ENCODE results near the gene SLC2A11.

SLC2A11 gene

GRCh38 chr22:23831781-23832180 lies 25.9 kb upstream of the SLC2A11 start:
- Histone ChIP-seq H2AK5ac (ENCODE audit: low read length) (no peak overlapping the region), H4K91ac (ENCODE audit: low read depth, low read length) (no peak overlapping the region), H3K4me2 (ENCODE audit: low read length) (no peak overlapping the region), H3K9me3 (ENCODE audit: insufficient read depth, low read depth, low read length) (peaks cover 3% of the 10 kb centered on the region), H2BK12ac (ENCODE audit: low read length) (no peak overlapping the region), H2BK120ac (ENCODE audit: insufficient read depth, low read length, poor library complexity) (no peak overlapping the region), H3K23ac (ENCODE audit: low read length) (no peak overlapping the region), H2AFZ (ENCODE audit: insufficient read depth, low read length, poor library complexity) (no peak overlapping the region), H3K4ac (ENCODE audit: low read depth, low read length) (no peak overlapping the region), H3K79me1 (ENCODE audit: low read length) (peaks cover 2% of the 10 kb centered on the region), H3K27me3 (ENCODE audit: insufficient read depth, low read length) (no peaks in the 10 kb centered on the region), H3K9ac (ENCODE audit: low read length) (no peak overlapping the region), H3K14ac (ENCODE audit: low read length) (no peak overlapping the region), H3K27ac (ENCODE audit: low read depth, low read length) (no peak overlapping the region), H3K18ac (ENCODE audit: low read length) (no peak overlapping the region), H3K4me3 (ENCODE audit: low read depth, low read length) (no peak overlapping the region), H2BK5ac (ENCODE audit: low read depth, low read length, poor library complexity) (no peak overlapping the region), H3K79me2 (ENCODE audit: control insufficient read depth, insufficient read depth, low read length, poor library complexity) (no peaks in the 10 kb centered on the region), H3K36me3 (ENCODE audit: control insufficient read depth in 1 of 2, insufficient read depth in 2 of 2, low read length in 2 of 2) (peaks cover 71 to 79% of the 10 kb centered on the region in 2 experiments), H4K12ac (ENCODE audit: low read depth, low read length) (no peak overlapping the region), H3K4me1 (ENCODE audit: control insufficient read depth in 1 of 2, insufficient read depth in 2 of 2, low read length in 2 of 2) (peaks cover 3% of the 10 kb centered on the region in 2 experiments), H4K8ac (ENCODE audit: low read depth, low read length) (no peak overlapping the region)
- DNase-seq: no peak
- no CpG with 5 or more reads among the region's 10 CpGs for WGBS (ENCODE audit: extremely low coverage, insufficient coverage, insufficient read length)

DNA sequence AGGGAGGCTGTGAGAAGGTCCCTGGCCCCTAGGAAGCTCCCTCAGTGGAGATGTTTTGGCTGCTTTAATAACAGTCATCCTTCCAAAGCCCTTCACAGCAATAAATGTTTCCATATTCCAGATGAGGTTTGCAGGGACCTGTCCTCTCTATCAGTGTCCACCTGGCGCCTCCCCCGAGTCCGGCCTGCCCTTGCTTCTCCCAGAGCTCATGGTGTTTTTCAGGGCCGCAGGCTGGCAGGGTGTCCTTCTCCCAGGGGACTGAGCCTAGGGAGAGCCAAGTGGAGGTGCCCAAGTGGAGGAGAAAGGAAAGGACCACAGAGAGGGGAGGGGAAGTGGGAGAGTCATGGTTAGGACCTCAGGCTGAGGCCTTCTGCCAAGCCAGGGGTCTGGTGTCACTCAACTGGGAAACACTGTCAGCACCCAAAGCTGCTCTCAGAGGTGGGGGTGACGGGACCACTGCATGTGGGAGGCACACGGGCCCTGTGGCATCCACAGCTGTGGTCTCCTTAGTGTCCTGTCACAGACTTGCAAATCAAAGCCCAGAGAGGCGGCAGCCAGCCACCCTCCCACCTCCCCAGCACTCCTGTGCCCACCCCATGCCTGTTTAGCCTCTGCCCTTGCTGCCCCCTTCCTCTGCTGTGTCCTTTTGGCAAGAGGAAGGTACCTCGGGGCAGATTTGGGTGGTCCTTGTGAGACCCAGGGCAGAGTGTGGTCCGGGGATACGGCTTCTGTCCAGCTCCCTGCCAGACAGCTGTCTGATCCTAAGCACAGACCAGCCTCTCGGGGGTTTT lies 25.3 kb upstream of the SLC2A11 start:
- no CpG with 5 or more reads among the region's 11 CpGs for WGBS (ENCODE audit: extremely low coverage, insufficient coverage, insufficient read length)
- H3K4ac ChIP-seq (ENCODE audit: low read depth, low read length): no peak overlapping the region
- no peaks in the 10 kb centered on the region for H3K27me3 ChIP-seq (ENCODE audit: insufficient read depth, low read length)
- no peak overlapping the region for H4K91ac ChIP-seq (ENCODE audit: low read depth, low read length)
- no peak overlapping the region for H3K18ac ChIP-seq (ENCODE audit: low read length)
- H2BK12ac ChIP-seq (ENCODE audit: low read length): no peak overlapping the region
- no peak overlapping the region for H2BK120ac ChIP-seq (ENCODE audit: insufficient read depth, low read length, poor library complexity)
- no peak overlapping the region for H4K8ac ChIP-seq (ENCODE audit: low read depth, low read length)
- no peak overlapping the region for H3K9ac ChIP-seq (ENCODE audit: low read length)
- H3K9me3 ChIP-seq (ENCODE audit: insufficient read depth, low read depth, low read length): peaks cover 3% of the 10 kb centered on the region
- no peak overlapping the region for H3K27ac ChIP-seq (ENCODE audit: low read depth, low read length)
- no peak overlapping the region for H2AFZ ChIP-seq (ENCODE audit: insufficient read depth, low read length, poor library complexity)
- H3K79me2 ChIP-seq (ENCODE audit: control insufficient read depth, insufficient read depth, low read length, poor library complexity): no peaks in the 10 kb centered on the region
- no peak overlapping the region for H2BK5ac ChIP-seq (ENCODE audit: low read depth, low read length, poor library complexity)
- DNase-seq: no peak
- H3K4me3 ChIP-seq (ENCODE audit: low read depth, low read length): no peak overlapping the region
- H3K14ac ChIP-seq (ENCODE audit: low read length): no peak overlapping the region
- H3K79me1 ChIP-seq (ENCODE audit: low read length): no peaks in the 10 kb centered on the region
- no peak overlapping the region for H3K23ac ChIP-seq (ENCODE audit: low read length)
- H3K4me1 ChIP-seq (ENCODE audit: control insufficient read depth in 1 of 2, insufficient read depth in 2 of 2, low read length in 2 of 2): no peaks in the 10 kb centered on the region
- H2AK5ac ChIP-seq (ENCODE audit: low read length): no peak overlapping the region
- H3K36me3 ChIP-seq (ENCODE audit: control insufficient read depth in 1 of 2, insufficient read depth in 2 of 2, low read length in 2 of 2): peaks cover 65 to 73% of the 10 kb centered on the region in 2 experiments
- H4K12ac ChIP-seq (ENCODE audit: low read depth, low read length): no peak overlapping the region
- H3K4me2 ChIP-seq (ENCODE audit: low read length): no peak overlapping the region

- no peak overlapping the region for H3K14ac ChIP-seq (ENCODE audit: low read length)
- H3K4me3 ChIP-seq (ENCODE audit: low read depth, low read length): no peak overlapping the region
- no peak overlapping the region for H4K8ac ChIP-seq (ENCODE audit: low read depth, low read length)
- no peak for DNase-seq
- no peak overlapping the region for H2BK5ac ChIP-seq (ENCODE audit: low read depth, low read length, poor library complexity)
- no CpG with 5 or more reads among the region's 16 CpGs for WGBS (ENCODE audit: extremely low coverage, insufficient coverage, insufficient read length)
- H3K79me2 ChIP-seq (ENCODE audit: control insufficient read depth, insufficient read depth, low read length, poor library complexity): no peaks in the 10 kb centered on the region
- no peak overlapping the region for H2AFZ ChIP-seq (ENCODE audit: insufficient read depth, low read length, poor library complexity)
- H3K36me3 ChIP-seq (ENCODE audit: control insufficient read depth in 1 of 2, insufficient read depth in 2 of 2, low read length in 2 of 2): peaks cover 60 to 67% of the 10 kb centered on the region in 2 experiments
- H3K4me1 ChIP-seq (ENCODE audit: control insufficient read depth in 1 of 2, insufficient read depth in 2 of 2, low read length in 2 of 2): peaks cover under 1 to 2% of the 10 kb centered on the region in 2 experiments
- no peak overlapping the region for H3K27ac ChIP-seq (ENCODE audit: low read depth, low read length)
- H3K9me3 ChIP-seq (ENCODE audit: insufficient read depth, low read depth, low read length): peaks cover 3% of the 10 kb centered on the region
- H3K27me3 ChIP-seq (ENCODE audit: insufficient read depth, low read length): no peaks in the 10 kb centered on the region
- no peak overlapping the region for H2BK12ac ChIP-seq (ENCODE audit: low read length)
- no peak overlapping the region for H2AK5ac ChIP-seq (ENCODE audit: low read length)
- H3K79me1 ChIP-seq (ENCODE audit: low read length): no peaks in the 10 kb centered on the region
- H3K23ac ChIP-seq (ENCODE audit: low read length): no peak overlapping the region
- H3K18ac ChIP-seq (ENCODE audit: low read length): no peak overlapping the region
- H3K9ac ChIP-seq (ENCODE audit: low read length): no peak overlapping the region
- no peak overlapping the region for H4K12ac ChIP-seq (ENCODE audit: low read depth, low read length)
- no peak overlapping the region for H2BK120ac ChIP-seq (ENCODE audit: insufficient read depth, low read length, poor library complexity)
- no peak overlapping the region for H3K4me2 ChIP-seq (ENCODE audit: low read length)
- H3K4ac ChIP-seq (ENCODE audit: low read depth, low read length): no peak overlapping the region
- no peak overlapping the region for H4K91ac ChIP-seq (ENCODE audit: low read depth, low read length)
These were observed 24.5 kb upstream of the SLC2A11 start for GRCh38 chr22:23833017-23833751.

DNA sequence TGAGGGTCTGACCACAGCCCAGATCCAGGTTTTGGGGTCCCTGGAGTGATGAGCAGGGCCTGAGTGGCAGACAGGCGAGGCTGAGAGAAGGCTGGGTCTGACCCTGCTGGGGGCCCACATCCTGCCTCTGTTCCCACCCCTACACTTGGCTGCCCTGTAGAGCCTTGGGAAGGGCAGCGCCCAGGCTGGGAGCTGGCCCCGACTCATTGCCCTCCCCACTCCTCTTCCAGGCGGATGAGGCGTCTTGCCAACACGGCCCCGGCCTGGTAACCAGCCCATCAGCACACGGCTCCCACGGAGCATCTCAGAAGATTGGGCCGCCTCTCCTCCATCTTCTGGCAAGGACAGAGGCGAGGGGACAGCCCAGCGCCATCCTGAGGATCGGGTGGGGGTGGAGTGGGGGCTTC lies 23.8 kb upstream of the SLC2A11 start:
- Histone ChIP-seq H4K8ac (ENCODE audit: low read depth, low read length) (no peak overlapping the region), H3K9me3 (ENCODE audit: insufficient read depth, low read depth, low read length) (peaks cover 5% of the 10 kb centered on the region), H3K14ac (ENCODE audit: low read length) (no peak overlapping the region), H3K79me2 (ENCODE audit: control insufficient read depth, insufficient read depth, low read length, poor library complexity) (no peaks in the 10 kb centered on the region), H2BK5ac (ENCODE audit: low read depth, low read length, poor library complexity) (no peak overlapping the region), H4K91ac (ENCODE audit: low read depth, low read length) (no peak overlapping the region), H3K23ac (ENCODE audit: low read length) (no peak overlapping the region), H3K9ac (ENCODE audit: low read length) (no peak overlapping the region), H2BK120ac (ENCODE audit: insufficient read depth, low read length, poor library complexity) (no peak overlapping the region), H2AFZ (ENCODE audit: insufficient read depth, low read length, poor library complexity) (no peak overlapping the region), H3K4ac (ENCODE audit: low read depth, low read length) (no peak overlapping the region), H2BK12ac (ENCODE audit: low read length) (no peak overlapping the region), H3K36me3 (ENCODE audit: control insufficient read depth in 1 of 2, insufficient read depth in 2 of 2, low read length in 2 of 2) (peaks cover 56 to 63% of the 10 kb centered on the region in 2 experiments), H4K12ac (ENCODE audit: low read depth, low read length) (no peak overlapping the region), H3K4me3 (ENCODE audit: low read depth, low read length) (no peak overlapping the region), H3K79me1 (ENCODE audit: low read length) (no peaks in the 10 kb centered on the region), H2AK5ac (ENCODE audit: low read length) (no peak overlapping the region), H3K27ac (ENCODE audit: low read depth, low read length) (no peak overlapping the region), H3K4me1 (ENCODE audit: control insufficient read depth in 1 of 2, insufficient read depth in 2 of 2, low read length in 2 of 2) (peaks cover 5 to 8% of the 10 kb centered on the region in 2 experiments), H3K27me3 (ENCODE audit: insufficient read depth, low read length) (no peaks in the 10 kb centered on the region), H3K18ac (ENCODE audit: low read length) (no peak overlapping the region), H3K4me2 (ENCODE audit: low read length) (no peak overlapping the region)
- no CpG with 5 or more reads among the region's 13 CpGs for WGBS (ENCODE audit: extremely low coverage, insufficient coverage, insufficient read length)
- no peak for DNase-seq
